Measurements from ENCODE around the gene PRSS36. TPM values are rescaled to one million over a fixed set of nuclear protein-coding genes. Genes with fewer than 3 reads are reported as not detected.

PRSS36 gene
- total and polyA plus RNA-seq, 2 of the 4 experiments (the other 2 are of a cell fraction): 0.18 to 0.55 TPM

- Histone ChIP-seq H3K27me3 (ENCODE audit: control insufficient read depth, insufficient read depth, low read length) (no peaks in the 10 kb centered on the region; the same call in 1 of the 2 replicates), H3K4me2 (ENCODE audit: low read depth, low read length) (peak overlapping the region; percentile 35; the same call in 1 of the 2 replicates), H3K4me1 (ENCODE audit: control insufficient read depth, insufficient read depth, low read length) (peaks cover 19% of the 10 kb centered on the region), H2BK15ac (ENCODE audit: low read depth, low read length) (peak overlapping the region; percentile 68; the same call in 1 of the 3 replicates), H2AFZ (replicated peaks; ENCODE audit: low read length, poor library complexity) (peak overlapping the region; percentile 90), H3K9ac (ENCODE audit: low read depth, low read length) (no peak overlapping the region), H2AK9ac (replicated peaks; ENCODE audit: low read depth, low read length, poor library complexity) (peak overlapping the region; percentile 77), H3K23ac (ENCODE audit: low read depth, low read length) (no peak overlapping the region; the same call in 1 of the 2 replicates), H2BK120ac (ENCODE audit: low read depth, low read length) (peak overlapping the region; percentile 70), H2BK5ac (ENCODE audit: low read depth, low read length, poor library complexity, severe bottlenecking) (peak overlapping the region; percentile 72), H3K9me1 (ENCODE audit: insufficient read depth, low read length) (peaks cover 8% of the 10 kb centered on the region), H3K27ac (ENCODE audit: insufficient read depth, low read length) (no peak overlapping the region), H4K8ac (ENCODE audit: low read depth in 2 of 2, low read length in 2 of 2) (peak overlapping the region; percentile 23 to 91; a peak in 3 of 4 replicates), H3K14ac (replicated peaks; ENCODE audit: low read depth, low read length) (no peak overlapping the region; the same call in none of the 2 replicates), H3K4me3 (ENCODE audit: insufficient read depth, low read depth, low read length) (no peak overlapping the region), H3K56ac (ENCODE audit: extremely low read depth, insufficient read depth, low read length) (no peak overlapping the region), H3K4ac (ENCODE audit: low read depth, low read length) (peak overlapping the region; percentile 59; the same call in 1 of the 2 replicates), H2BK20ac (ENCODE audit: low read depth, low read length) (no peak overlapping the region; the same call in 1 of the 2 replicates), H3K79me1 (ENCODE audit: low read depth in 1 of 2, low read length in 2 of 2) (peaks cover 0 to 7% of the 10 kb centered on the region in 2 experiments; a peak in 1 of 4 replicates), H4K91ac (ENCODE audit: insufficient read depth, low read depth, low read length) (peak overlapping the region; percentile 79), H3K18ac (ENCODE audit: low read depth, low read length) (peak overlapping the region; percentile 49; the same call in 1 of the 2 replicates), H4K5ac (ENCODE audit: low read depth, low read length) (peak overlapping the region; percentile 80), H3K9me3 (ENCODE audit: control insufficient read depth, insufficient read depth, low read length) (no peaks in the 10 kb centered on the region), H2AK5ac (ENCODE audit: low read depth, low read length) (peak overlapping the region; percentile 84), H3K36me3 (ENCODE audit: control insufficient read depth, insufficient read depth, low read length) (no peaks in the 10 kb centered on the region), H4K20me1 (ENCODE audit: insufficient read depth, low read length) (no peaks in the 10 kb centered on the region)
- in situ Hi-C loops (cut with MboI; ENCODE audit: low sequenced_read_pairs): no loop called here
- ChIA-PET POLR2A (ENCODE audit: unreplicated experiment) (no interaction called here), CTCF (interaction anchor here (0.6 kb wide), 1 partner anchor 29 kb away, joined by 4 read pairs; no protein-coding TSS in a partner anchor)
- DNase-seq (peak; percentile 70), ATAC-seq (ENCODE audit: low read depth) (no peak)
- intact Hi-C loops (cut with micrococcal nuclease): no loop called here
- no TSS peak for BruUV-seq (replicated peaks)
- dilution Hi-C loops (cut with HindIII; ENCODE audit: low sequenced_read_pairs, unreplicated experiment): no loop called here
- 66% methylated on average over 9 of the region's 27 CpGs; no CpG with 5 or more reads in 1 of the 2 experiments for WGBS, 2 experiments (ENCODE audit: extremely low coverage in 2 of 2, insufficient read length in 1 of 2)
- no peak for TF ChIP-seq RFX5 (IDR thresholded peaks at IDR 0.05; ENCODE audit: low read depth, low read length)
- TF ChIP-seq CEBPB (IDR thresholded peaks at IDR 0.05; ENCODE audit: low read depth, low read length): no peak
- TF ChIP-seq USF2 (IDR thresholded peaks at IDR 0.05; ENCODE audit: low read depth, low read length): peak; percentile 61; the same call in 1 of the 2 replicates
- TF ChIP-seq FOS (IDR thresholded peaks at IDR 0.05; ENCODE audit: low read depth, low read length): peak; percentile 21; the same call in 1 of the 2 replicates
- no peak for TF ChIP-seq SMC3 (IDR thresholded peaks at IDR 0.05; ENCODE audit: low read depth, low read length)
- no peak for TF ChIP-seq NFE2L2 (IDR thresholded peaks at IDR 0.05; ENCODE audit: low read depth, low read length)
- TF ChIP-seq ELK1 (IDR thresholded peaks at IDR 0.05; ENCODE audit: borderline replicate concordance, low read depth, low read length): no peak
- TF ChIP-seq, protein P1, sequence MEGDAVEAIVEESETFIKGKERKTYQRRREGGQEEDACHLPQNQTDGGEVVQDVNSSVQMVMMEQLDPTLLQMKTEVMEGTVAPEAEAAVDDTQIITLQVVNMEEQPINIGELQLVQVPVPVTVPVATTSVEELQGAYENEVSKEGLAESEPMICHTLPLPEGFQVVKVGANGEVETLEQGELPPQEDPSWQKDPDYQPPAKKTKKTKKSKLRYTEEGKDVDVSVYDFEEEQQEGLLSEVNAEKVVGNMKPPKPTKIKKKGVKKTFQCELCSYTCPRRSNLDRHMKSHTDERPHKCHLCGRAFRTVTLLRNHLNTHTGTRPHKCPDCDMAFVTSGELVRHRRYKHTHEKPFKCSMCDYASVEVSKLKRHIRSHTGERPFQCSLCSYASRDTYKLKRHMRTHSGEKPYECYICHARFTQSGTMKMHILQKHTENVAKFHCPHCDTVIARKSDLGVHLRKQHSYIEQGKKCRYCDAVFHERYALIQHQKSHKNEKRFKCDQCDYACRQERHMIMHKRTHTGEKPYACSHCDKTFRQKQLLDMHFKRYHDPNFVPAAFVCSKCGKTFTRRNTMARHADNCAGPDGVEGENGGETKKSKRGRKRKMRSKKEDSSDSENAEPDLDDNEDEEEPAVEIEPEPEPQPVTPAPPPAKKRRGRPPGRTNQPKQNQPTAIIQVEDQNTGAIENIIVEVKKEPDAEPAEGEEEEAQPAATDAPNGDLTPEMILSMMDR (conservative IDR thresholded peaks at IDR 0.05; ENCODE audit: low read depth, low read length): no peak
- no peak for TF ChIP-seq MAFK (IDR thresholded peaks at IDR 0.05; ENCODE audit: low read depth, low read length)
- TF ChIP-seq CHD1 (IDR thresholded peaks at IDR 0.05; ENCODE audit: low read depth, low read length): no peak
- peak; percentile 31; the same call in 1 of the 2 replicates for TF ChIP-seq MAZ (IDR thresholded peaks at IDR 0.05; ENCODE audit: borderline replicate concordance, low read depth, low read length)
- no peak for TF ChIP-seq RAD21 (IDR thresholded peaks at IDR 0.05; ENCODE audit: low read length)
Observed at GRCh38 chr16:31138621-31139578, 11.0 kb downstream of the PRSS36 start.
